ENCODE results near the gene TFAP2B.

Gene TFAP2B

GRCh38 chr6:50826803-50827202 lies 8.1 kb downstream of the TFAP2B start:
- H3K4me3 ChIP-seq (ENCODE audit: low read length): no peak overlapping the region
- peaks cover 22% of the 10 kb centered on the region for H3K27me3 ChIP-seq (ENCODE audit: control insufficient read depth, insufficient read depth, low read length)
- no peaks in the 10 kb centered on the region for H3K4me1 ChIP-seq (ENCODE audit: control insufficient read depth, insufficient read depth, low read length)
- H3K27ac ChIP-seq (ENCODE audit: low read depth, low read length): no peak overlapping the region
- H3K9ac ChIP-seq (ENCODE audit: low read length): no peak overlapping the region
- no peaks in the 10 kb centered on the region for H3K36me3 ChIP-seq (ENCODE audit: control insufficient read depth, insufficient read depth, low read length)

- Histone ChIP-seq H3K27me3 (ENCODE audit: control insufficient read depth, insufficient read depth, low read length) (peaks cover 14% of the 10 kb centered on the region), H3K36me3 (ENCODE audit: control insufficient read depth, insufficient read depth, low read length) (no peaks in the 10 kb centered on the region), H3K4me3 (ENCODE audit: low read length) (no peak overlapping the region), H3K4me1 (ENCODE audit: control insufficient read depth, insufficient read depth, low read length) (no peaks in the 10 kb centered on the region), H3K27ac (ENCODE audit: low read depth, low read length) (no peak overlapping the region), H3K9ac (ENCODE audit: low read length) (no peak overlapping the region)
These were observed 10.4 kb downstream of the TFAP2B start for GRCh38 chr6:50829049-50829448.

GRCh38 chr6:50829898-50830444 lies 11.3 kb downstream of the TFAP2B start:
- Histone ChIP-seq H3K27me3 (ENCODE audit: control insufficient read depth, insufficient read depth, low read length) (peaks cover 14% of the 10 kb centered on the region), H3K27ac (ENCODE audit: low read depth, low read length) (no peak overlapping the region), H3K36me3 (ENCODE audit: control insufficient read depth, insufficient read depth, low read length) (no peaks in the 10 kb centered on the region), H3K4me1 (ENCODE audit: control insufficient read depth, insufficient read depth, low read length) (no peaks in the 10 kb centered on the region), H3K4me3 (ENCODE audit: low read length) (no peak overlapping the region), H3K9ac (ENCODE audit: low read length) (no peak overlapping the region)

- Histone ChIP-seq H3K9ac (ENCODE audit: low read length) (no peak overlapping the region), H3K27ac (ENCODE audit: low read depth, low read length) (no peak overlapping the region), H3K27me3 (ENCODE audit: control insufficient read depth, insufficient read depth, low read length) (peaks cover 7% of the 10 kb centered on the region), H3K36me3 (ENCODE audit: control insufficient read depth, insufficient read depth, low read length) (no peaks in the 10 kb centered on the region), H3K4me3 (ENCODE audit: low read length) (no peak overlapping the region), H3K4me1 (ENCODE audit: control insufficient read depth, insufficient read depth, low read length) (no peaks in the 10 kb centered on the region)
These were observed 12.5 kb downstream of the TFAP2B start for GRCh38 chr6:50831186-50831585.

GRCh38 chr6:50832912-50833311 lies 14.2 kb downstream of the TFAP2B start:
- H3K36me3 ChIP-seq (ENCODE audit: control insufficient read depth, insufficient read depth, low read length): no peaks in the 10 kb centered on the region
- no peak overlapping the region for H3K27ac ChIP-seq (ENCODE audit: low read depth, low read length)
- H3K9ac ChIP-seq (ENCODE audit: low read length): no peak overlapping the region
- H3K27me3 ChIP-seq (ENCODE audit: control insufficient read depth, insufficient read depth, low read length): no peaks in the 10 kb centered on the region
- no peak overlapping the region for H3K4me3 ChIP-seq (ENCODE audit: low read length)
- H3K4me1 ChIP-seq (ENCODE audit: control insufficient read depth, insufficient read depth, low read length): no peaks in the 10 kb centered on the region

- Histone ChIP-seq H3K27ac (ENCODE audit: low read depth, low read length) (no peak overlapping the region), H3K4me3 (ENCODE audit: low read length) (no peak overlapping the region), H3K9ac (ENCODE audit: low read length) (no peak overlapping the region), H3K4me1 (ENCODE audit: control insufficient read depth, insufficient read depth, low read length) (no peaks in the 10 kb centered on the region), H3K36me3 (ENCODE audit: control insufficient read depth, insufficient read depth, low read length) (no peaks in the 10 kb centered on the region), H3K27me3 (ENCODE audit: control insufficient read depth, insufficient read depth, low read length) (no peaks in the 10 kb centered on the region)
These were observed 16.3 kb downstream of the TFAP2B start for GRCh38 chr6:50834929-50835410.

GRCh38 chr6:50836231-50836630 lies 17.6 kb downstream of the TFAP2B start:
- Histone ChIP-seq H3K9ac (ENCODE audit: low read length) (no peak overlapping the region), H3K36me3 (ENCODE audit: control insufficient read depth, insufficient read depth, low read length) (no peaks in the 10 kb centered on the region), H3K27ac (ENCODE audit: low read depth, low read length) (no peak overlapping the region), H3K4me1 (ENCODE audit: control insufficient read depth, insufficient read depth, low read length) (no peaks in the 10 kb centered on the region), H3K27me3 (ENCODE audit: control insufficient read depth, insufficient read depth, low read length) (no peaks in the 10 kb centered on the region), H3K4me3 (ENCODE audit: low read length) (no peak overlapping the region)

GRCh38 chr6:50837589-50838445 lies 19.1 kb downstream of the TFAP2B start:
- H3K4me3 ChIP-seq (ENCODE audit: low read length): no peak overlapping the region
- peaks cover 6% of the 10 kb centered on the region for H3K27me3 ChIP-seq (ENCODE audit: control insufficient read depth, insufficient read depth, low read length)
- no peaks in the 10 kb centered on the region for H3K4me1 ChIP-seq (ENCODE audit: control insufficient read depth, insufficient read depth, low read length)

GRCh38 chr6:50840112-50840810 lies 21.6 kb downstream of the TFAP2B start:
- Histone ChIP-seq H3K9ac (ENCODE audit: low read length) (no peak overlapping the region), H3K4me1 (ENCODE audit: control insufficient read depth, insufficient read depth, low read length) (no peaks in the 10 kb centered on the region), H3K27me3 (ENCODE audit: control insufficient read depth, insufficient read depth, low read length) (peaks cover 9% of the 10 kb centered on the region), H3K27ac (ENCODE audit: low read depth, low read length) (no peak overlapping the region), H3K36me3 (ENCODE audit: control insufficient read depth, insufficient read depth, low read length) (no peaks in the 10 kb centered on the region), H3K4me3 (ENCODE audit: low read length) (no peak overlapping the region)

More at GRCh38 chr6:50837589-50838445, 19.1 kb downstream of the TFAP2B start:
- no peak overlapping the region for H3K27ac ChIP-seq (ENCODE audit: low read depth, low read length)
- no peaks in the 10 kb centered on the region for H3K36me3 ChIP-seq (ENCODE audit: control insufficient read depth, insufficient read depth, low read length)
- H3K9ac ChIP-seq (ENCODE audit: low read length): no peak overlapping the region

GRCh38 chr6:50840811-50841192 lies 22.1 kb downstream of the TFAP2B start:
- no peaks in the 10 kb centered on the region for H3K4me1 ChIP-seq (ENCODE audit: control insufficient read depth, insufficient read depth, low read length)
- no peaks in the 10 kb centered on the region for H3K36me3 ChIP-seq (ENCODE audit: control insufficient read depth, insufficient read depth, low read length)
- H3K9ac ChIP-seq (ENCODE audit: low read length): no peak overlapping the region
- H3K27ac ChIP-seq (ENCODE audit: low read depth, low read length): no peak overlapping the region
- H3K4me3 ChIP-seq (ENCODE audit: low read length): no peak overlapping the region
- peaks cover 13% of the 10 kb centered on the region for H3K27me3 ChIP-seq (ENCODE audit: control insufficient read depth, insufficient read depth, low read length)

- no peaks in the 10 kb centered on the region for H3K4me1 ChIP-seq (ENCODE audit: control insufficient read depth, insufficient read depth, low read length)
- no peak overlapping the region for H3K27ac ChIP-seq (ENCODE audit: low read depth, low read length)
These were observed 23.8 kb downstream of the TFAP2B start for GRCh38 chr6:50842446-50842845.

GRCh38 chr6:50842861-50843384 lies 24.3 kb downstream of the TFAP2B start:
- Histone ChIP-seq H3K4me1 (ENCODE audit: control insufficient read depth, insufficient read depth, low read length) (no peaks in the 10 kb centered on the region), H3K27ac (ENCODE audit: low read depth, low read length) (no peak overlapping the region), H3K4me3 (ENCODE audit: low read length) (no peak overlapping the region), H3K27me3 (ENCODE audit: control insufficient read depth, insufficient read depth, low read length) (peaks cover 19% of the 10 kb centered on the region), H3K36me3 (ENCODE audit: control insufficient read depth, insufficient read depth, low read length) (no peaks in the 10 kb centered on the region), H3K9ac (ENCODE audit: low read length) (no peak overlapping the region)

More at GRCh38 chr6:50842446-50842845, 23.8 kb downstream of the TFAP2B start:
- H3K4me3 ChIP-seq (ENCODE audit: low read length): no peak overlapping the region
- no peak overlapping the region for H3K9ac ChIP-seq (ENCODE audit: low read length)
- no peaks in the 10 kb centered on the region for H3K36me3 ChIP-seq (ENCODE audit: control insufficient read depth, insufficient read depth, low read length)
- peaks cover 19% of the 10 kb centered on the region for H3K27me3 ChIP-seq (ENCODE audit: control insufficient read depth, insufficient read depth, low read length)
